A172 (cell line): Measurements from ENCODE around the gene ANKRD45. TPM values are rescaled to one million over a fixed set of nuclear protein-coding genes. Genes with fewer than 3 reads are reported as not detected.
"Not testable (repeated sequence)": the region's sequence is repeated elsewhere in the genome, so short reads cannot be mapped to it uniquely, and the experiment has no call there.

Experiments used
- DNase-seq: peaks from one replicate; pipeline ENCODE4 v3.0.0-alpha.2; 2015; ENCODE audit warnings: low spot score
- total RNA-seq: library from RNA; depleted of rRNA; stranded (reverse); fragments of >200 nt; shearing (Covaris generic); gene quantifications from 2 replicates; pipeline ENCODE4 v1.2.3, GENCODE V29; 2014

Gene ANKRD45
- total RNA-seq, 1 experiment from 2014 or later = 0.96 TPM

DNA sequence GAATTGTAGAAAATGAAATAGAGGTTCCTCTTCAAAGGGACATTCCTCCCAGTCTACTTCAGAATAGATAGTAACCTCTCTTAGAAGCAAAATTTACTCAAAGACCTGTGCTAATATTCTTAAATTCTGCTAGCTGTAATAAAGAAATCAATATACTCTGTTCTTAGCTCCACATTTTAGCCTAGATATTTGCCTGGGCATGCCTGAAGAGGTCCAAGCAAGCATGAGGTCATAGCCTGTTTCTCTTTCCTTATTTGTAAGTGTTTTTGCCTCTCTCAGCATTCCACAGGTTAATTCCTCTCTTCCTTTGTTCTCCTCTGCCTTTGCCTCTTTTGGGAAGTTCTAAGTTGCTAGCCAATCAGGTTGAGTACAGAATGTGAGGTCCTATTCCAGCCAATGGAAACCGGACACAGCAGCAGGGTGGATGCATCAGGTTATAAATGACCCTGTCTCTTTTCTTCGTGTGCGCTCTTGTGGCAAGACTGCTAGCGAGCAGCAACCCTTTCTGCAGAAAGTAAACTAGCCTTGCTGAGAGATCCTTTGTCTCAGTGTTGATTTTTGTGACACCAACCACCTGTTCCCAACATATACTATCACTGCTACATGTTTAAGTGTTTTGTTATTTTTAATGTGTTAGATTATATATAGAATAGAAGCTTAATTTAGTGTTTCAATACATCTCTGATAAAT lies 27.1 kb downstream of the ANKRD45 start:
- DNase-seq = not testable (repeated sequence)

DNA sequence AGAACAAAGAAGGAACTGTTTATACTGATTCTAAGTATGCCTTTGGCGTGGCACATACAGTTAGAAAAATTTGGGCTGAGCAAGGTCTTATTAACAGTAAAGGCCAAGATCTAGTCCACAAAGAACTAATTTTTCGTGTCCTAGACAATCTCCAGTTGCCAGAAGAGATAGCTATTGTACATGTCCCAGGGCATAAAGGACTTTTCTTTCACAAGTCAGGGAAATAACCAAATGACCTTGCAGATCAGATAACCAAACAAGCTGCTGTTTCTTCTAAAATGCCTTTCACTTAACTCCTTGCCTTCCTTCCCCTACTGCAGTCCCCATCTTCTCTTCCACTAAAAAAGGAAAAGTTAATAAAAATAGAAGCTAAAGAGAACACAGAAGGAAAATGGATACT lies 30.5 kb downstream of the ANKRD45 start:
- no peak for DNase-seq

DNA sequence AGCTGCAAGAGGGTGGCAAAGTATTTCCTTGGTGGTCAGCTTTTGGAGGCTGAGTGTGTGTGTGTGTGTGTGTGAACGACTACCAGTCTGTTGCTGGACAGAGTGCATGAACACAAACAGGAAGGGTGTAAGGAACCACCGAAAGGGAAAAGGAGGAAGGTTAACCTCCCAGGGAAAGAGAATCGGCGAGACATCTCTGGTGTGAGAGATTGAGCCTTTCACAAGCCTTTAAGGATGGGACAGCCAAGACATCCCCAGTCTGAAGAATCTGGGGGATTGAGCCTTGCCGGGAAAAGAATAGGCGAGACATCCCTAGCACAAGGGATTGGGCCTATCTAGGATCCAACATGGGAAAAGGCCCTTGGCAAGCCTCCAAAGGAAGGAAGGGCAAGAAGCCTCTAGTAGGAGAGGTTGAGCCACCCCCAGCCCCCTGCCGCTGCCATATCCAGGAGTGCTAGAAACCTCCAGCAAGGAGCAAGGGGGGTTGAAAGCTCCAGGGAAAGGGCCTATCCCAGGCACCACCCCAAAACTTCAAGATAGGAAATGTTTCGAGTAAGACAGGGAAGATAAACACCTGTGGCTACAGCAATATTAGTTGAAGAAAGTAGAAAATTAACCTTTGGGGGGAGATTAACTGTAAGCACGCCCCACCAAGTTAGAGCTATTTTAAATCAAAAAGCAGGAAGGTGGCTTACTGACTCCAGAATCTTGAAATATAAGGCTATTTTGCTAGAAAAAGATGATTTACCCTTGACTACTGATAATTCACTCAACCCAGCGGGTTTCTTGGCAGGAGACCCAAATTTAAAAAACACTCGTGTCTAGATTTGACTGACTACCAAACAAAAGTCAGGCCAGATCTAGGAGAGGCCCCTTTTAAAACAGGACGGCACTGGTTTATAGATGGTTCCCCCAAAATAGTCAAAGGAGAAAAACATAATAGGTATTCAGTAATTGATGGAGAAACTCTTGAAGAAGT lies 31.3 kb downstream of the ANKRD45 start:
- no peak for DNase-seq

DNA sequence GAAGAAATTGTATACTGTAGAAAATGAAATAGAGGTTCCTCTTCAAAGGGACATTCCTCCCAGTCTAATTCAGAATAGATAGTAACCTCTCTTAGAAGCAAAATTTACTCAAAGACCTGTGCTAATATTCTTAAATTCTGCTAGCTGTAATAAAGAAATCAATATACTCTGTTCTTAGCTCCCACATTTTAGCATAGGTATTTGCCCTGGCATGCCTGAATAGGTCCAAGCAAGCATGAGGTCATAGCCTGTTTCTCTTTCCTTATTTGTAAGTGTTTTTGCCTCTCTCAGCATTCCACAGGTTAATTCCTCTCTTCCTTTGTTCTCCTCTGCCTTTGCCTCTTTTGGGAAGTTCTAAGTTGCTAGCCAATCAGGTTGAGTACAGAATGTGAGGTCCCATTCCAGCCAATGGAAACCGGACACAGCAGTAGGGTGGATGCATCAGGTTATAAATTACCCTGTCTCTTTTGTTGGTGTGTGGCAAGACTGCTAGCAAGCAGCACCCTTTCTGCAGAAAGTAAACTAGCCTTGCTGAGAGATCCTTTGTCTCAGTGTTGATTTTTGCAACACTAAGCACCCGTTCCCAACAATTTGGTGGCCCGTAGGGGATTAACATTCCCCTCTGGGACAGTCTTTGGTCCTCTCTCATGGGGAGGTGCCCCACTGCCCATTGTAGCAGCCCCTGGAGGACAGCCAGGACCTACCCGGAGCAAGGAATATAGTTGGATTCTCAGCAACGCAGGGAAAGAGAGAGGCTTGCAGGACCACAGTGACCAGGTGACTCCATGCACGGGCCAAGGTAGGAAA lies 32.2 kb downstream of the ANKRD45 start:
- not testable (repeated sequence) for DNase-seq

DNA sequence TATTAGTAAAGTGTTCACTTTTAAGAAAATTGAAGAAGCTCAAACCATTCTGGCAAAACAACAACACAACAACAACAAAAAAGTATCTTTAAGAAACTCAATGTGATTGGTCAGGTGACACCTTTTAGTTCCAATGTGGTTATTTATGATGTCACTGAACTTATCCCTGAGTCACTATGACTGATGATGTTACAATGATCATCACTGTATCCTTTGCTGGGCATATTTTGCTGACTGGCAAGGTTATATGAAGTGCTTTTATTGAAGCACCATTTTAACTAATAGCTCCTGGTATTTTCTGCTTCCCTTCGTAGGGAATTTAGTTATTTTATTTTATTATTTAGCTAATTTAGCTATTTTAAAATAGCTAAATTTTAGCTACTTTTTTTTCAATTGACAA lies 34.5 kb downstream of the ANKRD45 start, which contains the start of gene TEX50:
TSS of gene TEX50 (plus strand) at position 223 of the 400 bp plus-strand sequence. CDS start 184 bp downstream, outside the sequence.
- no peak for DNase-seq

DNA sequence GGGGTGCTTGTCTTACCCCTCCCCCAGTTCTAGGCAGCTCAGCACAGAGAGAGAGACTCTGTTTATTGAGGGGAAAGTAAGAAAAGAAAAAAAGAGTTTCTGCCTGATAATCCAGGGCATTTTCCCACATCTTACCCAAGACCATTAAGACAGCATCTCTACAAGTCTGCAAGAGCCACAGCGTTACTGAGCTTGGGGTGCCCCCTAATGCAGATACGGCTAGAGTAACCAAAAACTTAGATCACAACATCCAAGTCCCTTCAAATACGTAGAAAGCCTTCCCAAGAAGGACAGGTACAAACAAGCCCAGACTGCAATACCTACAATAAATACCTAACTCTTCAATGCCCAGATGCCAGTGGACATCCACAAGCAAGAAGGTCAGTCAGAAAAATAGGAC lies 40.8 kb downstream of the ANKRD45 start:
- no peak for DNase-seq

DNA sequence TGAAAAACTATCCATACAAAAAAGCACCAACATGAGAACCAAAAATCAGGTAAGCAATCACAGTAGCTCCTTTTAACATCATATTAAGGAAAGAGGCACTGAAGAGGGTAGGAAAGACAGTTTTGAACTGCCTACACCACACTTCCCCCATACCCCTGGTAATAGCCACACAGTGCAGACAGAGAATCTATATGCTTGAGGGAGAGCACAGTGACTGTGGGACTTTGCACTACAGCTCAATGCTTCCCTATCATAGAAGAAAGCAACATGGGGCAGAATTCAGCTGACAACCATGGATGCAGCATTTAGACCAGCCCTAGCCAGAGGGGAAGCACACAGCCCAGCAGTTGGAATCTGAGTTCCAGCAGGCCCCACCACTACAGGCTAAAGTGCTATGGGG lies 42.4 kb downstream of the ANKRD45 start:
- no peak for DNase-seq

DNA sequence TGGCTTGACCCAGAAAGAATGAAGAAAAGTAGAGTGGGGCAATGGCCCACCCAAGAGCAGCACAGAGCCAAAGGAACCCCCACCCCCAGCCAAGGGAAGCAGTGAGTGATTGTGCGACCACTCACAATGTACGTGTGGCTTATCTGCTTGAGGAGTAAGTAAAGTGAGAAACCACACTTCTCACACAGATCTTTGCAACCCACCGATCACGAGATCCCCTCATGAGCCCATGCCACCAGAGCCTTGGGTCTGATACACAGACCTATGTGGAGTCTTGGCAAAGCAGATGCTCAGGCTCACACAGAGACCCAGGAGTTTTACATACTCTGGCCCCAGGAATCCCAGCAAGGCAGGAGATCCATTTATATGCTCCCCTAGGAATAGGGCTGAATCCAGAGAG lies 52.8 kb downstream of the ANKRD45 start:
- DNase-seq = no peak

DNA sequence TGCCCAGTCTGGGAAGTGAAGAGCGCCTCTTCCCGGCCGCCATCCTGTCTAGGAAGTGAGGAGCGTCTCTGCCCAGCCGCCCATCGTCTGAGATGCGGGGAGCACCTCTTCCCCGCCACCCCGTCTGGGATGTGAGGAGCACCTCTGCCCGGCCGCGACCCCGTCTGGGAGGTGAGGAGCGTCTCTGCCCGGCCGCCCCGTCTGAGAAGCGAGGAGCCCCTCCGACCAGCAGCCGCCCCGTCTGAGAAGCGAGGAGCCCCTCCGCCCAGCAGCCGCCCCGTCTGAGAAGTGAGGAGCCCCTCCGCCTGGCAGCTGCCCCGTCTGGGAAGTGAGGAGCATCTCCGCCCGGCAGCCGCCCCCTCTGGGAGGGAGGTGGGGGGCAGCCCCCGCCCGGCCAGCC lies 56.6 kb downstream of the ANKRD45 start:
- not testable (repeated sequence) for DNase-seq

DNA sequence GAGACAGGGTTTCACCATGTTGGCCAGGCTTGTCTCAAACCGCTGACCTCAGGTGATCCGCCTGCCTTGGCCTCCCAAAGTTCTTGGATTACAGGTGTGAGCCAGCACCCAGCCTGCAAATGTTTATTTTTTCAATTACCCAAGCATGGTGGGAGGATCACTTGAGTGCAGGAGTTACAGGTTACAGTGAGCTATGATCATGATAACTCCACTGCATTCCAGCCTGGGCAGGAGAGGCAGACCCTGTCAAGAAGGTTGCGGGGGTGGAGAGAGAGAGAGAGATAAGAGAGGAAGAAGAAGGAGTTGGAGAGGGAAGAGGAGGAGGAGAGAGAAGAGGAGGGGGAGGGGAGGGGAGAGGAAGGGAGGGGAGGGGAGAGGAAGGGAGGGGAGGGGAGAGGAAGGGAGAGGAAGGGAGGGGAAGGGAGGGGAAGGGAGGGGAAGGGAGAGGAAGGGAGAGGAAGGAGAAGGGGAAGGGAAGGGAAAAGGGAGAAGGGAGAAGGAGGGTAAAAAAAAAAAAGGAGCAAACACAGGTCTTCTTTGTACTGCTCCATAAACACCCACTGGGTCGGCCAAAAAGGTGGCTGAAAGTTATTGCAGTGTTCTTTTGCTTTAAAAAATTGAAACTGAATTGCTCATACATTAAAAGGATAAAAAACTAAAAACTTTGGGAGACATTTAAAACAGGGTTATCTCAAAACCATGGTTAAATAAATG lies 61.0 kb downstream of the ANKRD45 start:
- no peak for DNase-seq

DNA sequence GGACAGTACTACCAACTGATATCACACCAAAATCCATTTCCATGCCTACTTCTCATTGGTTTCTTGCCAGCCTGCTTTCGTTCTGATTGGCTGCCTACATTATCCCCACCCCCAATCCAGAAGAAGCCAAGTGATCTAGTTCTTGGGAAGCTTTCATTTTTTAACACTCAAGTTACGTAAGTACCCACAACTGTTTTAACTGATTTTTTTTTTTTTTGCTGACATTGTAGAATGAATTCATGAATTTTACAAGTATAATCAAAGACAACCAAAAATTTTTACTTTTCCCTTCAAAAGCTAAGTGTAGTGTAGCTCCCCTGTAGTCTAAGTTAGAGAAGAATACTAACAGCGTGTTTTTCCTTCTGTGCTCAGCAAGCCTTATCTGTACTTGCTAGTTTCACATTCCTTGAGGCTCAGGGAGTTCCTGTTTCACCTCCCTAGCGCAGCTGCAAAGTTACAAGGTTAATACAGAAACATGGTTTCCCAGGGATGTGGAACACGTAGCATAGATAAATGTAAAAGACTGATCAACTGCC lies 66.5 kb downstream of the ANKRD45 start, which contains the start of gene SLC9C2:
TSS of gene SLC9C2 (minus strand) at position 17 of the 536 bp plus-strand sequence. CDS start 1,296 bp downstream, outside the sequence.
- no peak for DNase-seq

DNA sequence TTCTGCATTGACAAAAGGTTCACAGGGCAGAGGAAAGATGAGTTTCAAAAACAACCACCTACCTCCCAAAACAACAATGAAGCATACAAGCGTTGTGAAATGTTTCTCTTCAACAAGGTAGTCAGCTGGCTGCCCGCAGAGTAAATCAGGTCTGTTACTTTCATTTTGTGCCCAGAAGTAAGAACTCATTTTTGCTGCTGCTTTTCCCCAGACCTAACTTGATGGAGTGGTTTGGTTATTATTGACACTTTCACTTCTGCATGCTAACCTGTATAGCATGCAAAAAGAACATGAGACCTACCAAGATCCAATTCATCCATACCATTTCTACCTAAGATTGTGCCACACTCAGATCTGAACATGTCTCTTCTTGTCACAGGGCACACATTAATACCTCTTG lies 68.1 kb downstream of the ANKRD45 start:
- DNase-seq = no peak

DNA sequence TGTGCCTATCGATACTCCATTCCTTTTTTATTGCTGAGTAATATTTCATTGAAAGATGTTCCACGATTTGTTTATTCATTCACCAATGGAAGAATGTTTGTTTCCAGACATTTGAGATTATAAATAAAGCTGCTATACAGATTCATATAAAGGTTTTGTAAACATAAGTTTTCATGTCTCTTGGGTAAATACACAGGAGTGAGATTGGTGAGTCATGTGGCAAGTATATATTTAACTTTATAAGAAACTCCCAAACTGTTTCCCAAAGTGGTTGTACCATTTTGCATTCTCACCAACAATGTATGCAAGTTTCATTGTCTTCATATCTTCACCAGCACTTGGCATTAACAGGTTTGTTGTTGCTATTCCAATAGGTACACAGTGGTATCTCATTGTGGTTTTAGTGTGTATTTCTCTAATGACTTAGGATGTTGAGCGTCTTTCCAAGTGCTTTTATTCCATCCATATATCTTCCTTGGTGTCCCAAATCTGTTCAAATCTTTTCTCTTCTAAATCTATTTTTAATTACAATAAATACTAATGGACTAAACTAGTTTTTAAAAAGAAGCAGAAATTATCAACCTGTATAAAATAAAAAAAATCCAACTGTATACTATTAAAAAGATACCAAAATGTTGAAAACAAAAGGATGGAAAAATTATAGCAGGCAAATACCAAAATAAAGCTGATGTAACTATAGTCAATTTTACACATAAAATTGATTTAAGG lies 73.4 kb downstream of the ANKRD45 start:
- no peak for DNase-seq

DNA sequence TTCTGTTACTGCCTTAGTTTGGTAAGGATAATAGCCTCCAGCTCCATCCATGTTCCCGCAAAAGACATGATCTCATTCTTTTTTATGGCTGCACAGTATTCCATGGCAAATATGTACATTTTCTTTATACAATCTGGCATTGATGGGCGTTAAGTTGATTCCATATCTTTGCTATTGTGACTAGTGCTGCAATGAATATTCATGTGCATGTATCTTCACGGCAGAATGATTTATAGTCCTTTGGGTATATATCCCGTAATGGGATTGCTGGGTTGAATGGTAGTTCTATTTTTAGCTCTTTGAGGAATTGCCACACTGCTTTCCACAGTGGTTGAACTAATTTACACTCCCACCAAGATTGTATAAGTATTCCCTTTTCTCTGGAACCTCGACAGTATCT lies 78.5 kb downstream of the ANKRD45 start:
- DNase-seq = not testable (repeated sequence)

DNA sequence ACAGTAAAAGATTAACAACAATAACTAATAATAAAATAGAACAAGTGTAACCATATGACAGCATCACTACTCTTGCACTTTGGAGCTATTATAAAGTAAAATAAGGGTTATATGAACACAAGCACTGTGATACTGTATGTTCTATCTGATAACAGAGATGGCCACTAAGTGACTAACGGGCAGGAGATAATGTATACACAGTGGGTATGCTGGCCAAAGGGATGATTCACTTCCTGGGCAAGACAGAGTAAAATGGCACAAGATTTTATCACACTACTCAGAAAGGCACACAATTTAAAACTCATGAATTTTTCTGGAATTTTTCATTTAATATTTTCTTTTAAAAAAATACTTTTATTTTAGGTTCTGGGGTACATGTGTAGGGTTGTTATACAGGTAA lies 79.1 kb downstream of the ANKRD45 start:
- DNase-seq = peak; percentile 86

DNA sequence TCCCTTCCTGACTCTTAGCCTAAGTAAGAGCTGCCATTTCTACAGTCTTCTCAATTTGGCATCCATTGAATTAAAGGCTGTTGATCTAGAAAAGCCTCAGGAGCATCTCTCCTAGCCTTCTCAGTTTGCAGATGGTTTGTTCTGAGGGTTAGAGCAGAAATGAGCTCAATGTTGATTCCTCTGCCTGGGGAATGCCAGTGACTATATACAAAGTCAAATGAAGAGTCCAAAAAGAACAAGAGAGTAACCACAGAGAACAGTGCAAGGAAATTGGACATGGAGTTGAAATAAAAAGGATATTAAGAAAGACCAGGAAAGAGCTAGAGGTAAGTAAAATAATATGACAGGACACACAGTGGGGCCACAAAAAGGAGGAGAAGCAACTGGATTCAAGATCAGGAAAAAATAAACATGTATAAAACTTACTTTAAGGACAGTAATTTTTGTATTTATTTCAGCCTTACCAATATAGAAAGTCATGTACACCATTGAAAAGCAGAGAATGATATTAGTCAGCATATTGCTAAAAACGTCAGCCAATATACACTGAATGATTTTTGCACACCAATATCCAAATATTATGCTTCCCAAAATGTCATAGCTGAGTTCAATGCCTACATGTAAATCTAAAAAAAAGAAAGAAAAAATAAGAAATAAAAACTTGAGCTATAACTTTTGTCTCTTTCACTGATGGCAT lies 88.1 kb downstream of the ANKRD45 start:
- DNase-seq = no peak

DNA sequence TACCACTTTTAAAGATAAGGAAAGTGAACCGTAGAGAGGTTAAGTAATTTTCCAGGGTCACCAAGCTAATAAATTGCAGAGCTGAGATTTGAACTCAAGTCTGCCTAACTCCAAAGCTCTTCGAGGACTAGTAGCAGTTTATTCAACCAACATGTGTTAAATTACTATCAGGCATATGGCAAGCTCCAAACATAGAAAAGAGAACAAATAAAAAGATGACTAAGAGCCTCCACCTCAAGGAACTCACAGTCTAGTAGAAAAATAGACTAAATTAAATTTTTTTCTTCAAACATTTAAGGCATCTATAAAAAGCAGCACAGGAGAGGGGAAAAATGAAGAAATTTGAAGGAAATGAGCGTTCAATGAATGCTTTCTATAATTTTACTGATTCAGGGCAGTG lies 89.0 kb downstream of the ANKRD45 start:
- no peak for DNase-seq

DNA sequence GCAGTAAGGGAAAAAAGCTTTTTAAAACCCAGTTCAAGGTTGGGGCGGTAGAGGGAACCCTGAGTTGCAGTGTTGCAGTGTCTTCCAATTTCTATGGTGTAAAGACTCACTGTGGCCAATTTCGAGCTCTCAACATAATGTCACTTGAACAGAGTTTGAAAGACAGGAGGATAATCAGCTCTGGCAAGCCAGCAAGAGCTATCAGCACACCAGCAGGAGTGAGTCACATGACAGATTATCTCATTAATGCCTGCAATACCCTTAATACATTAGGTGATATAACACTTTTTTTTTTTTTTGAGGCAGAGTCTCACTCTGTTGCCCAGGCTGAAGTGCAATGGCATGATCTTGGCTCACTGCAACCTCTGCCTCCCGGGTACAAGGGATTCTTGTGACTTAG lies 89.6 kb downstream of the ANKRD45 start:
- no peak for DNase-seq

DNA sequence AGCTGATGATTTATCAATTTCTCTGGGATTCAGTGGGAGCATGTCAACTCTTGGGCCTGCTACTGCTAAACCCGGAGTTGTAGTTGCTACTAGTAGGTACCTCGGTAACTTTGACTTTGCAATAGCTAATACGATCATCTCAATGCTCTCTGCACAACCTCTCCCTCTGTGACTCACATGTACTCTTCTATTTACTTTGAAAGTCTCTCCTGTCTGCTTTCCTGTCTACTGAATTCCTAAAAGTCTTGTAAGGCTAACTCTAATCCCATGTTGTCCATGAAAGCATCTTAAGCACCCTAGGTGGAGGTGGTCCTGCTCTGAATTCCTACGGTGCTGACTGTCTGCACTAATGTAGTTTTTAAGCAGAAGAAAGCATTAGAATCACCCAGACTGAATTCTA lies 96.1 kb downstream of the ANKRD45 start:
- no peak for DNase-seq
